PC-9 (cell line): ENCODE data around the gene IFNAR2. TPM values are rescaled to one million over a fixed set of nuclear protein-coding genes. Genes with fewer than 3 reads are reported as not detected.
"Not testable (repeated sequence)": the region's sequence is repeated elsewhere in the genome, so short reads cannot be mapped to it uniquely, and the experiment has no call there.

Source experiments
- BruUV-seq: library from RNA; stranded (reverse); fragments of 400-500 nt; replicated peaks from 2 replicates; lab custom pipeline; 2021; lab: Mats Ljungman, UMichigan
- CTCF ChIA-PET: fragments of 300-600 bp; sonication (Branson Sonifier 250); formaldehyde crosslinking; loops from one replicate; lab custom pipeline; 2022; ENCODE audit warnings: antibody characterized with exemption; lab: Charles Lee
- POLR2A ChIA-PET: fragments of 300-600 bp; sonication (Branson Sonifier 250); formaldehyde crosslinking; loops from one replicate; lab custom pipeline; 2022; ENCODE audit warnings: antibody characterized with exemption; ENCODE audit not compliant: unreplicated experiment; lab: Charles Lee
- DNase-seq, 2 experiments: peaks; one replicate each; pipeline versions ENCODE4 v3.0.0 to v3.0.0-alpha.2; 2015 to 2022; ENCODE audit warnings: mixed read lengths in 1 of 2
- H2AFZ ChIP-seq: fragments of 200-600 bp; sonication (generic); 2 replicates; pipeline ENCODE4 v1.8.1; 2017; ENCODE audit warnings: antibody characterized with exemption
- H3F3A ChIP-seq: fragments of 200-600 bp; sonication (generic); 2 replicates; pipeline ENCODE4 v1.8.1; 2017; ENCODE audit warnings: antibody characterized with exemption, mild to moderate bottlenecking, low read depth; ENCODE audit not compliant: insufficient read depth
- H3K27ac ChIP-seq: fragments of 200-600 bp; sonication (generic); 2 replicates; pipeline ENCODE4 v1.6.1; 2016; ENCODE audit warnings: mixed run types
- H3K27me3 ChIP-seq: fragments of 200-600 bp; sonication (generic); 2 replicates; pipeline ENCODE4 v1.6.1; 2016; ENCODE audit warnings: low read depth, mixed run types; ENCODE audit not compliant: insufficient read depth
- H3K36me3 ChIP-seq: fragments of 200-600 bp; sonication (generic); 2 replicates; pipeline ENCODE4 v1.6.1; 2016; ENCODE audit warnings: low read depth, mixed run types
- H3K4me1 ChIP-seq: fragments of 200-600 bp; sonication (generic); replicated peaks from 2 replicates; pipeline ENCODE4 v1.6.1; 2016; ENCODE audit warnings: mixed run types; ENCODE audit not compliant: insufficient read depth
- H3K4me2 ChIP-seq: fragments of 200-600 bp; sonication (generic); 2 replicates; pipeline ENCODE4 v1.6.1; 2017; ENCODE audit warnings: mixed run types
- H3K4me3 ChIP-seq: fragments of 200-600 bp; sonication (generic); 2 replicates; pipeline ENCODE4 v1.6.1; 2016; ENCODE audit warnings: mixed run types
- H3K79me2 ChIP-seq: fragments of 200-600 bp; sonication (generic); 2 replicates; pipeline ENCODE4 v1.6.1; 2017; ENCODE audit warnings: low read depth, mixed run types
- H3K9me2 ChIP-seq: fragments of 200-600 bp; sonication (generic); 2 replicates; pipeline ENCODE4 v1.8.1; 2017; ENCODE audit warnings: mild to moderate bottlenecking; ENCODE audit not compliant: insufficient read depth
- H3K9me3 ChIP-seq: fragments of 200-600 bp; sonication (generic); 2 replicates; pipeline ENCODE4 v1.8.1; 2016; ENCODE audit warnings: low read depth; ENCODE audit not compliant: insufficient read depth
- H4K20me1 ChIP-seq: fragments of 200-600 bp; sonication (generic); 2 replicates; pipeline ENCODE4 v1.8.1; 2017; ENCODE audit not compliant: insufficient read depth
- CTCF ChIP-seq: fragments of 200-600 bp; sonication (generic); conservative IDR thresholded peaks from 2 replicates; pipeline ENCODE4 v1.6.1; 2017; ENCODE audit warnings: mixed run types, antibody characterized with exemption, mild to moderate bottlenecking, moderate library complexity
- EZH2 ChIP-seq: fragments of 200-600 bp; sonication (generic); IDR thresholded peaks from 2 replicates; pipeline ENCODE4 v1.8.0; 2017; ENCODE audit warnings: antibody characterized with exemption, low read depth
- intact Hi-C: fragments of 100-400 bp; cut with micrococcal nuclease; formaldehyde crosslinking; loops from one replicate; pipeline ENCODE4 v1.10.0; 2022; ENCODE audit not compliant: unreplicated experiment
- total RNA-seq: library from RNA; stranded (reverse); gene quantifications from 2 replicates; pipeline ENCODE4 v1.2.3, GENCODE V29; 2021

The IFNAR2 gene
- total RNA-seq, 1 experiment from 2014 or later, result 10.3 TPM

DNA sequence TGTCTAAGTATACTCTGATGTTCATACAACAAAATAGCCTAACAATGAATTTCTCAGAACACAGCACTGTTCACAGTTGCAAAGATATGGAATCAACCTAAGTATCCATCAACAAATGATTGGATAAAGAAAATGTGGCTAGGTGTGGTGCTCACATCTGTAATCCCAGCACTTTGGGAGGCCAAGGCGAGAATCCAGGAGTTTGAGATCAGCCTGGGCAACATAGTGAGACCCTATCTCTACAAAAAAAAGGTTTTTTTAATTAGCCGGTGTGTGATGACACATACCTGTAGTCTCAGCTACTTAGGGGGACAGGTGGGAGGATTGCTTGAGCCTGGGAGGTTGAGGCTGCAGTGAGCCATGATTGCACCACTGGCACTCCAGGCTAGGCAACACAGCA lies 10.7 kb downstream of the IFNAR2 start:
- no peaks in the 10 kb centered on the region for H3K36me3 ChIP-seq
- CTCF ChIA-PET, result no interaction called here
- no peaks in the 10 kb centered on the region for H3K4me1 ChIP-seq
- no peaks in the 10 kb centered on the region for H3F3A ChIP-seq
- H4K20me1 ChIP-seq, result no peaks in the 10 kb centered on the region
- H3K4me2 ChIP-seq, result no peak overlapping the region
- no TSS peak for BruUV-seq
- POLR2A ChIA-PET, result no interaction called here
- TF ChIP-seq EZH2 (no peak), CTCF (no peak)
- H3K27ac ChIP-seq, result no peak overlapping the region
- H3K27me3 ChIP-seq, result no peaks in the 10 kb centered on the region
- no peak overlapping the region for H3K4me3 ChIP-seq
- H3K9me2 ChIP-seq, result no peaks in the 10 kb centered on the region
- H3K79me2 ChIP-seq, result no peaks in the 10 kb centered on the region
- H3K9me3 ChIP-seq, result no peaks in the 10 kb centered on the region
- H2AFZ ChIP-seq, result no peak overlapping the region
- DNase-seq, result no peak
- intact Hi-C loops, result no loop called here

DNA sequence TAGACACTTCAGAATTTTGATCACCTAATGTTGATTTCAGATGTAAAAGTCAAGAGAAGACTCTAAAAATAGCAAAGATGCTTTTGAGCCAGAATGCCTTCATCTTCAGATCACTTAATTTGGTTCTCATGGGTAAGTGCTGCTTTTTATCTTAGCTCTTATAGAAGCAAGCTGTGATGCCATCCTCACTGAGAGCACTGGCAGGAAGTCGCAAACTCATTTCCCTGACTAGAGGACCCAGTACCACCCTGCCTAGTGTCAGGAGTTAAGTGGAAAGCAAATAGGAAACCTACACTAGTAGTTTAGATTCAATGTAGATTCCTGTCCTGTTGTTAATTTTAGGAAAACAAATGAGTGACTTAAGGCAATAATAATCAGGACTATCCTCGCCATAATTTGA lies 12.1 kb downstream of the IFNAR2 start:
- POLR2A ChIA-PET, result no interaction called here
- intact Hi-C loops, result no loop called here

GRCh38 chr21:33242846-33243245 lies 13.1 kb downstream of the IFNAR2 start:
- BruUV-seq, POLR2A ChIA-PET, DNase-seq, H3K4me1 ChIP-seq, H4K20me1 ChIP-seq, H3K4me2 ChIP-seq, H3K9me3 ChIP-seq, CTCF ChIA-PET, intact Hi-C loops, H3K79me2 ChIP-seq, H3K27me3 ChIP-seq, H3K9me2 ChIP-seq, H3F3A ChIP-seq, H3K27ac ChIP-seq, H3K4me3 ChIP-seq, H2AFZ ChIP-seq, H3K36me3 ChIP-seq: not testable (repeated sequence)

More for the DNA sequence above, 12.1 kb downstream of the IFNAR2 start:
- DNase-seq, result no peak
- no peaks in the 10 kb centered on the region for H4K20me1 ChIP-seq
- no peak overlapping the region for H3K4me3 ChIP-seq
- no peaks in the 10 kb centered on the region for H3K36me3 ChIP-seq
- no peak overlapping the region for H2AFZ ChIP-seq
- H3K4me1 ChIP-seq, result no peaks in the 10 kb centered on the region
- no peak overlapping the region for H3K27ac ChIP-seq
- no peaks in the 10 kb centered on the region for H3K79me2 ChIP-seq
- H3K4me2 ChIP-seq, result no peak overlapping the region
- TF ChIP-seq EZH2 (no peak), CTCF (no peak)
- H3K9me3 ChIP-seq, result no peaks in the 10 kb centered on the region
- CTCF ChIA-PET, result no interaction called here
- BruUV-seq, result no TSS peak
- no peaks in the 10 kb centered on the region for H3K27me3 ChIP-seq
- no peaks in the 10 kb centered on the region for H3K9me2 ChIP-seq
- H3F3A ChIP-seq, result no peaks in the 10 kb centered on the region

DNA sequence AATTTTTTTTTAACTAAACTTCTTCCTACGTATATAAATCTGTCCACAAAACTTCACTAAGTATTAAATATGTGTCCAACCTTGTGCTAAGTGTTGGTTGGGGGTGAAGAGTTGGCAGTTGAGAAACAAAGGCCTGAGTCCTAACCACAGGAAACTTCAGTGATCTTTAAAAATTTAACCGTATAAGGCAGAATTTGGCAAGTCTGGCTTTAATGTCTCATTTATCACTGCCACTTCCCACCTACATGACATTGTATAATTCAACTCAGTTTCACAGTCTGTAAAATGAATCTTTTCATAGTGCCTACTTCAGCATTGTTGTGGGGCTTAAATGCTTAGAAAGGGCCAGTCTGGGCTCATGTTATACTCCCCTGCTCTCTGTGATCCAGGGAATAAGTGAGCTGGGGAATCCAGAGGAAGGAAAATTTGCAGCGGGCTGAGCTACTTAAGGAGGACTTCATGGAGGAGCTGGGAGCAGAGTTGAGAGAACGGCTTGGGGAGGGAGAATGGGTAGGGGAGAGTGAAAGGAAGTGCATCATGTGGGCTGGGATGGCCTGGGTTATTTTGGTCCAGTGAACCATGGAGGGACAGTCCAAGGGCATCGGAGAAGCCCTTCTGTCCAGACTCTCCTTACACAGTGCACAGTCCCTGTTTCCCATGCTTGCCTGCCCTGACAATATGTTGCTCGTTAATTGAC lies 14.5 kb downstream of the IFNAR2 start:
- Histone ChIP-seq H2AFZ (no peak overlapping the region), H3K9me3 (no peaks in the 10 kb centered on the region), H3K79me2 (no peaks in the 10 kb centered on the region), H3K4me1 (no peaks in the 10 kb centered on the region), H3K4me2 (no peak overlapping the region), H3F3A (no peaks in the 10 kb centered on the region), H3K9me2 (no peaks in the 10 kb centered on the region), H4K20me1 (no peaks in the 10 kb centered on the region), H3K27ac (no peak overlapping the region), H3K4me3 (no peak overlapping the region), H3K36me3 (no peaks in the 10 kb centered on the region), H3K27me3 (no peaks in the 10 kb centered on the region)
- BruUV-seq, result no TSS peak
- CTCF ChIA-PET, result interaction anchor here (0.6 kb wide), 1 partner anchor 44 kb away, joined by 3 read pairs; no protein-coding TSS in a partner anchor
- no peak for TF ChIP-seq EZH2
- TF ChIP-seq CTCF, result no peak
- intact Hi-C loops, result no loop called here
- DNase-seq, result no peak
- POLR2A ChIA-PET, result no interaction called here
